ENCODE data around the gene FCER1A. TPM values are rescaled to one million over a fixed set of nuclear protein-coding genes. Genes with fewer than 3 reads are reported as not detected.

Gene FCER1A
- total and polyA plus RNA-seq, 2 donors (not counting 1 experiment from before 2014, with no cell fraction given), result not detected

GRCh38 chr1:159352436-159352835, 50.3 kb downstream of the FCER1A start:
- DNase-seq (ENCODE audit: low read depth in 2 of 2), result no peak
- Histone ChIP-seq H3K9me3 (ENCODE audit: control insufficient read depth, insufficient read depth, low read depth, low read length) (no peaks in the 10 kb centered on the region), H3K4me3 (replicated peaks in 1 of 4; ENCODE audit: control extremely low read depth in 1 of 4, insufficient read depth in 1 of 4, low read depth in 3 of 4, low read length in 4 of 4) (no peak overlapping the region), H2AFZ (ENCODE audit: low read length) (no peak overlapping the region), H3K36me3 (ENCODE audit: control insufficient read depth, insufficient read depth, low read length) (no peaks in the 10 kb centered on the region), H3K9ac (ENCODE audit: insufficient read depth, low read length) (no peak overlapping the region), H3K27me3 (ENCODE audit: control insufficient read depth, insufficient read depth, low read length) (no peaks in the 10 kb centered on the region), H3K27ac (ENCODE audit: insufficient read depth, low read length) (no peak overlapping the region), H4K20me1 (ENCODE audit: control insufficient read depth, extremely low read depth, insufficient read depth, low read length) (no peaks in the 10 kb centered on the region), H3K4me1 (ENCODE audit: control insufficient read depth, extremely low read depth, insufficient read depth, low read length) (no peaks in the 10 kb centered on the region), H3K4me2 (ENCODE audit: extremely low read depth, insufficient read depth, low read length) (no peak overlapping the region), H3K79me2 (ENCODE audit: control insufficient read depth, insufficient read depth, low read length) (no peaks in the 10 kb centered on the region)
- TF ChIP-seq EZH2 (IDR thresholded peaks at IDR 0.05; ENCODE audit: low read length, missing control alignments), result no peak
- TF ChIP-seq, protein P1, sequence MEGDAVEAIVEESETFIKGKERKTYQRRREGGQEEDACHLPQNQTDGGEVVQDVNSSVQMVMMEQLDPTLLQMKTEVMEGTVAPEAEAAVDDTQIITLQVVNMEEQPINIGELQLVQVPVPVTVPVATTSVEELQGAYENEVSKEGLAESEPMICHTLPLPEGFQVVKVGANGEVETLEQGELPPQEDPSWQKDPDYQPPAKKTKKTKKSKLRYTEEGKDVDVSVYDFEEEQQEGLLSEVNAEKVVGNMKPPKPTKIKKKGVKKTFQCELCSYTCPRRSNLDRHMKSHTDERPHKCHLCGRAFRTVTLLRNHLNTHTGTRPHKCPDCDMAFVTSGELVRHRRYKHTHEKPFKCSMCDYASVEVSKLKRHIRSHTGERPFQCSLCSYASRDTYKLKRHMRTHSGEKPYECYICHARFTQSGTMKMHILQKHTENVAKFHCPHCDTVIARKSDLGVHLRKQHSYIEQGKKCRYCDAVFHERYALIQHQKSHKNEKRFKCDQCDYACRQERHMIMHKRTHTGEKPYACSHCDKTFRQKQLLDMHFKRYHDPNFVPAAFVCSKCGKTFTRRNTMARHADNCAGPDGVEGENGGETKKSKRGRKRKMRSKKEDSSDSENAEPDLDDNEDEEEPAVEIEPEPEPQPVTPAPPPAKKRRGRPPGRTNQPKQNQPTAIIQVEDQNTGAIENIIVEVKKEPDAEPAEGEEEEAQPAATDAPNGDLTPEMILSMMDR (conservative IDR thresholded peaks at IDR 0.05 in 1 of 2, IDR thresholded peaks at IDR 0.05 in 1 of 2; ENCODE audit: low read depth in 1 of 2, low read length in 2 of 2), result no peak

Other genes starting within 250 kb of the FCER1A start
- gene AIM2, start 225.6 kb upstream of the FCER1A start, total RNA-seq, result not detected in 2 replicates
- gene AIM2, start 225.6 kb upstream of the FCER1A start, polyA plus RNA-seq, result not detected in 2 replicates
- 2.1 TPM in 1 of 2 replicates, not detected in the other for gene CADM3, start 130.7 kb upstream of the FCER1A start, total RNA-seq
- gene CADM3, start 130.7 kb upstream of the FCER1A start, polyA plus RNA-seq, result not detected in 2 replicates
- gene ACKR1, start 97.5 kb upstream of the FCER1A start, total RNA-seq, result not detected in 2 replicates
- not detected in 2 replicates for gene ACKR1, start 97.5 kb upstream of the FCER1A start, polyA plus RNA-seq
- not detected in 2 replicates for gene OR10J4, start 129.9 kb downstream of the FCER1A start, total RNA-seq
- not detected in 2 replicates for gene OR10J4, start 129.9 kb downstream of the FCER1A start, polyA plus RNA-seq
- not detected in 2 replicates for gene OR10J1, start 137.4 kb downstream of the FCER1A start, total RNA-seq
- gene OR10J1, start 137.4 kb downstream of the FCER1A start, polyA plus RNA-seq, result not detected in 2 replicates
- not detected in 2 replicates for gene OR10J5, start 233.7 kb downstream of the FCER1A start, total RNA-seq
- not detected in 2 replicates for gene OR10J5, start 233.7 kb downstream of the FCER1A start, polyA plus RNA-seq

All from fibroblast of lung (primary cell).